Measurements from ENCODE around the gene KIF26A.

Gene KIF26A

DNA sequence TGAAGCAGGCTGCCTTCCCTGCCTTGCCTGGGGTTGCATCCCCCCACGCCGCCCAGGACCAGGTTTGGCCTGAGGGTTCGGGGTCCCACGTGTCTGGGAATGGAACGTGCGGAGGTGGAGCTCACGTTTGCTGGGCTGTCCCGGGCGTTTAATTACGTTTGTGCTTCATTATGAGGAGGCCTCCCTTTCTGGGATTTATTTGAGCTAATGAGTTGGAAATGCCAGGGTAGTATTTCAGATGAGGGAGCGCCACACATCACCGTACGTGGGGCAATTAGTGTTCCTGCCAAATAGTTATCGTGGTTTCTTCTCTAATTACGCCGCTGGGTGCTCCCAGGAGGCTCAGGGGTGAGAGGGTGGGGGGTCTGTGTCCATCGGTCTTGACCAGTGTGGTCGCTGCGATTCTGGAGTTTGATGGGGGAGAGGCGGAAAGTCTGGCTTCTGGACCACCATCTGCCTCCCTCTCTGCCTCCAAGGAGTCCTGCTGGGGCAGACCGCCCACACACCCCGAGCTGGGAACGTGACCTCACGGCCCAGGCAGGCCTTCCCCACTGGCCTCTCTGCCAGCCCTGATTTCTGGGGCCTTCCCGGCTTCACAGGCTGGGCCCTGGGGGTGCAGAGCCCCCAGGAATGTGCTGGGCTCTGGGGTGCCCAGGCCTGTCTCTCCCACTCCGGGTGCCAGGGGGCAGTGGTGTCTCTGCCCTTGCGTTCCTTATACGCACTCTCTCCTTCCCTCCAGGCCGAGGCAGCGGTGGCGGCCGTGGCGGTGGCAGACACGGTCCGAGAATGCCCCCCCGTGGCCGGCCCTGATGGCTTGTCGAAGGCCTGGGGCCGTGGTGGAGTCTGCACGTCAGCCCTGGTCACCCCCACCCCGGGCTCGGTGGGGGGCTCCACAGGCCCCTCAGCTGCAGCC is 18.9 kb downstream of the KIF26A start:
- no peak for DNase-seq (ENCODE audit: extremely low spot score)
- POLR2A ChIA-PET = no interaction called here
- CTCF ChIA-PET = interaction anchor here (1.0 kb wide), 1 partner anchor 18 kb away, joined by 4 read pairs; no protein-coding TSS in a partner anchor

GRCh38 chr14:104158827-104159798 is 20.7 kb downstream of the KIF26A start:
- CTCF ChIA-PET = no interaction called here
- POLR2A ChIA-PET = no interaction called here
- TF ChIP-seq, protein P1, sequence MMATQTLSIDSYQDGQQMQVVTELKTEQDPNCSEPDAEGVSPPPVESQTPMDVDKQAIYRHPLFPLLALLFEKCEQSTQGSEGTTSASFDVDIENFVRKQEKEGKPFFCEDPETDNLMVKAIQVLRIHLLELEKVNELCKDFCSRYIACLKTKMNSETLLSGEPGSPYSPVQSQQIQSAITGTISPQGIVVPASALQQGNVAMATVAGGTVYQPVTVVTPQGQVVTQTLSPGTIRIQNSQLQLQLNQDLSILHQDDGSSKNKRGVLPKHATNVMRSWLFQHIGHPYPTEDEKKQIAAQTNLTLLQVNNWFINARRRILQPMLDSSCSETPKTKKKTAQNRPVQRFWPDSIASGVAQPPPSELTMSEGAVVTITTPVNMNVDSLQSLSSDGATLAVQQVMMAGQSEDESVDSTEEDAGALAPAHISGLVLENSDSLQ (IDR thresholded peaks at IDR 0.05) = no peak
- TF ChIP-seq HDGF (IDR thresholded peaks at IDR 0.05; ENCODE audit: borderline replicate concordance) = no peak
- no peak for TF ChIP-seq L3MBTL2 (conservative IDR thresholded peaks at IDR 0.05)
- TF ChIP-seq ZNF384 (IDR thresholded peaks at IDR 0.05) = no peak
- TF ChIP-seq BHLHE40 (IDR thresholded peaks at IDR 0.05; ENCODE audit: borderline replicate concordance) = no peak
- TF ChIP-seq SUZ12 (IDR thresholded peaks at IDR 0.05) = no peak
- TF ChIP-seq FOXA1 (IDR thresholded peaks at IDR 0.05) = no peak
- no peak for TF ChIP-seq FOXK2 (IDR thresholded peaks at IDR 0.05)
- no peak for TF ChIP-seq ELF4 (IDR thresholded peaks at IDR 0.05)
- TF ChIP-seq NFRKB (IDR thresholded peaks at IDR 0.05) = no peak
- DNase-seq (ENCODE audit: extremely low spot score) = no peak

More for the DNA sequence above, 18.9 kb downstream of the KIF26A start:
- TF ChIP-seq FOXK2 (IDR thresholded peaks at IDR 0.05) = no peak
- no peak for TF ChIP-seq FOXA1 (IDR thresholded peaks at IDR 0.05)
- no peak for TF ChIP-seq TARDBP (IDR thresholded peaks at IDR 0.05)
- no peak for TF ChIP-seq SP1 (IDR thresholded peaks at IDR 0.05)
- TF ChIP-seq LEF1 (IDR thresholded peaks at IDR 0.05; ENCODE audit: borderline replicate concordance) = no peak
- no peak for TF ChIP-seq SUZ12 (IDR thresholded peaks at IDR 0.05)

DNA sequence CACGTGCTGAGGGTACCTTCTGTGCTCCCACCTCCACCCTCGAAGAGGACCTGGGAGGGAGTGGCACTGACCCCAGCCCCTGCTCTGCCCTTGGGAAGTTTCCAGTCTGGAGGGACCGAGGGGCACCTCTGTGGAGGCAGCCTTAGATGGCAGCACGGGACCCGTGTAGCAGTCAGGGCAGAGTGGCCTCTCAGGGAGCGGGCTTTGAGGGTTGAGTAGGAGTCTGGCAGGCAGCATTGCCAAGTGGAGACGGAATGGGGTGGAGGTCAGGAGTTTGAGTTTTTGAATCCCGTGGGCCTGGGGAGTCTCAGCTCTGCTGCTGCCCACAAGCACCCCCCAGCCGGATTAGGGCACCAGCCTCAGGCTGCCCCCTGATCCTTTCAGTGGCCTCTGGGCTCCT is 21.6 kb downstream of the KIF26A start:
- ChIA-PET POLR2A (no interaction called here), CTCF (no interaction called here)
- DNase-seq (ENCODE audit: extremely low spot score) = no peak
- TF ChIP-seq CTBP1 (IDR thresholded peaks at IDR 0.05; ENCODE audit: borderline replicate concordance) = no peak
- TF ChIP-seq SP1 (IDR thresholded peaks at IDR 0.05) = no peak
- TF ChIP-seq, protein P1 (IDR thresholded peaks at IDR 0.05) = no peak
- TF ChIP-seq ZNF384 (IDR thresholded peaks at IDR 0.05) = no peak

DNA sequence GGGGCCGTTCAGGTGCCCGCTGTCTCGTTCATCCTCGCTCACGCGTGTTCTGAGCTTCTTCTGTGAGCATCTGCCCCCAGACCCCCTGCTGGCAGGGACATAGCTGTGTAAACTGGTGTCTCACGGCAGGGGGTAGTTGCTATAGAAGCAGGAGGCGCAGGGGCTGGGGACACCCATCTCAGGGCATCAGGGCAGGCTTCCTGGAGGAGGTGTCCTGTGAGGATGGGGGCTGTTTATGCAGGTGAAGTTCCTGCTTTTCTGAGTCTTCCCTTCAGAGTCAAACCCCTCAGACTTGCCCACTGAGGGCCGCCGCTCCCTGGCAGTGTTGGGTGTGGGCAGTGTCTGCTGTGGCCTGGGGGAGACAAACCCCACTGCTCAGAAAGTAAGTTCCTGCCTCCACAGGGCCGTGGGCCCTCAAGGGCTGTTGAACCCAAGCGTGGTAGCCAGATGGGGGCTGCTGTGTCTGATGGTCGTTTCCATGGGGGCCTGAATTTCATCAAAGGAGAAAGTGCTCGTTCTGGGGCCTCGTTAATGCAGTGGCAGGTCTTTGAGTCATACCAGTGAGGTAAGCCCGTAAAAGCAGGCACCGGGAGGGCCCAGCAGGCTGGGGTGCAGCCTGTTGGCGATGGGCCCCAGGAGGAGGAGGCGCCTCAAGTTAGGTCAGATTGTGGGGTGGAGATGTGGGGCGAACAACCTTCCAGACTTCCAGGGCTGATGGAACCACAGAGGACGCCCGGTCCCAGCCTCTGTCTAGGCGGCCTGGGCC is 23.4 kb downstream of the KIF26A start:
- ChIA-PET POLR2A (no interaction called here), CTCF (no interaction called here)
- DNase-seq (ENCODE audit: extremely low spot score) = no peak
- TF ChIP-seq TARDBP (IDR thresholded peaks at IDR 0.05) (no peak), CTBP1 (IDR thresholded peaks at IDR 0.05; ENCODE audit: borderline replicate concordance) (no peak), FOXM1 (IDR thresholded peaks at IDR 0.05; ENCODE audit: borderline replicate concordance) (no peak), LEF1 (IDR thresholded peaks at IDR 0.05; ENCODE audit: borderline replicate concordance) (no peak), NFRKB (IDR thresholded peaks at IDR 0.05) (no peak), L3MBTL2 (conservative IDR thresholded peaks at IDR 0.05) (no peak)
- TF ChIP-seq, protein P1 (IDR thresholded peaks at IDR 0.05) = no peak

GRCh38 chr14:104162495-104162894 is 24.1 kb downstream of the KIF26A start:
- no peak for DNase-seq (ENCODE audit: extremely low spot score)
- POLR2A ChIA-PET = no interaction called here
- CTCF ChIA-PET = no interaction called here
- TF ChIP-seq L3MBTL2 (conservative IDR thresholded peaks at IDR 0.05) = no peak
- no peak for TF ChIP-seq FOXA1 (IDR thresholded peaks at IDR 0.05)
- TF ChIP-seq, protein P1 (IDR thresholded peaks at IDR 0.05) = no peak
- no peak for TF ChIP-seq ARNT (IDR thresholded peaks at IDR 0.05)
- TF ChIP-seq TARDBP (IDR thresholded peaks at IDR 0.05) = no peak
- no peak for TF ChIP-seq FOXK2 (IDR thresholded peaks at IDR 0.05)

All from HEK293T (cell line).